HL-60 (cell line): ENCODE data around the gene MPND.

Experiments used
- GABPA ChIP-seq: IDR thresholded peaks from 2 replicates; pipeline ENCODE4 v1.6.1; 2012; ENCODE audit warnings: low read depth
- POLR2AphosphoS5 ChIP-seq: IDR thresholded peaks from 2 replicates; pipeline ENCODE4 v1.6.1; 2012; ENCODE audit warnings: low read depth
- TF ChIP-seq, protein P1 (sequence below): IDR thresholded peaks from one replicate; pipeline ENCODE4 v1.5.1; 2011; ENCODE audit warnings: low read length, control low read depth, inconsistent platforms; ENCODE audit not compliant: insufficient read depth

DNA sequence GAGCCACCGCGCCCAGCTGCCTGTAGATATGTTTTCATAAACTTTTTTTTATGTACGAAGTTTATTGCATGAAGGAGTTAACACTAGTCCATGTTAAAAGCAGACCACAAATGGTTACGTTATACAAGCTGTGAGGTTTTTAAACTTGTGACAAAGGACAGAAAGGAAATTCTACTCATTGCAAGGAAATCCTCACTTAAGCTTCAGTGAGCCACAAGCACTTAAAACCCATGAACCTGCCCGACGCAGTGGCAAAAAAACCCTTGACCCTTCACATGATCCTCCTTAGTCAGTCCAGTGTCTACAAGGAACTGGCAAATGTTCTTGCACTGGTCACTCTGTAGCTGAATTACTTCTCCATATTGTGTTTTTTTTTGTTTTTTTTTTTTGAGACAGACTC is 4.2 kb downstream of the MPND start:
- TF ChIP-seq, protein P1, sequence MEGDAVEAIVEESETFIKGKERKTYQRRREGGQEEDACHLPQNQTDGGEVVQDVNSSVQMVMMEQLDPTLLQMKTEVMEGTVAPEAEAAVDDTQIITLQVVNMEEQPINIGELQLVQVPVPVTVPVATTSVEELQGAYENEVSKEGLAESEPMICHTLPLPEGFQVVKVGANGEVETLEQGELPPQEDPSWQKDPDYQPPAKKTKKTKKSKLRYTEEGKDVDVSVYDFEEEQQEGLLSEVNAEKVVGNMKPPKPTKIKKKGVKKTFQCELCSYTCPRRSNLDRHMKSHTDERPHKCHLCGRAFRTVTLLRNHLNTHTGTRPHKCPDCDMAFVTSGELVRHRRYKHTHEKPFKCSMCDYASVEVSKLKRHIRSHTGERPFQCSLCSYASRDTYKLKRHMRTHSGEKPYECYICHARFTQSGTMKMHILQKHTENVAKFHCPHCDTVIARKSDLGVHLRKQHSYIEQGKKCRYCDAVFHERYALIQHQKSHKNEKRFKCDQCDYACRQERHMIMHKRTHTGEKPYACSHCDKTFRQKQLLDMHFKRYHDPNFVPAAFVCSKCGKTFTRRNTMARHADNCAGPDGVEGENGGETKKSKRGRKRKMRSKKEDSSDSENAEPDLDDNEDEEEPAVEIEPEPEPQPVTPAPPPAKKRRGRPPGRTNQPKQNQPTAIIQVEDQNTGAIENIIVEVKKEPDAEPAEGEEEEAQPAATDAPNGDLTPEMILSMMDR: no peak
- no peak for TF ChIP-seq GABPA
- no peak for TF ChIP-seq POLR2AphosphoS5
